PFSK-1 (cell line): ENCODE data around the gene STAG1.

Experiments used
- POLR2AphosphoS5 ChIP-seq: IDR thresholded peaks from 2 replicates; pipeline ENCODE4 v1.6.1; 2012; ENCODE audit warnings: low read depth, mild to moderate bottlenecking, control low read depth, low read length, moderate library complexity
- TAF1 ChIP-seq: IDR thresholded peaks from 2 replicates; pipeline ENCODE4 v1.6.1; 2012; ENCODE audit warnings: low read length, control low read depth, borderline replicate concordance; ENCODE audit not compliant: insufficient read depth
- TF ChIP-seq, protein P1 (sequence below), 2 experiments: IDR thresholded peaks; 2 replicates each; pipeline versions ENCODE4 v1.6.1 to v1.8.0; 2011 to 2012; ENCODE audit warnings: low read depth in 2 of 2, low read length in 2 of 2, control low read depth in 1 of 2, inconsistent platforms in 1 of 2, mild to moderate bottlenecking in 1 of 2, moderate library complexity in 1 of 2; ENCODE audit not compliant: insufficient read depth in 1 of 2

DNA sequence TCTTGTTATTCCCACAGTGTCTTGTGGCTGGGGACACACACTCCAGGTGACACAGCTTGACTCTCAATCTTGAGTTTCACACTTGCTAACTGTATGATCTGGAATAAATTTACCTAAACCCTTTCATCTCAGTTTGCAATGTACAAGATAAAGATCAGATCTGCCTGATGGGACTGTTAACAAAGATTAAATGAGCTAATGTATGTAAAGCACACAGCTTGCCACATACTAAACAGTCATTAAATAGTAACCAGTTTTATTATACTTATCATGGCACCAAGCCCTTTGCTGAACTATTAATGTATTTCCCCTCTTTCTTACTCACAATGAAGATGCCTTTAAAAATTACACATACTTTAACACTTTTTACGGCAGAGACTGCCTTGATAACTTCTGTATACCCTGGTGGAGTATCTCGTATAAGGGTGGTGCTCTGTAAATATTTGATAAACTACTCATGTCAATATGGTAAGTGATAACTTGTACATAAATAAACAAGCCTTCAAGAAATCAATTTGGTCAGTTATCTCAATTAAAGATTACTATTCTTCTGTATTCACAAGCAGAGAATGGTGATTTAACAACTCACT is 184.5 kb downstream of the STAG1 start:
- TF ChIP-seq, protein P1, sequence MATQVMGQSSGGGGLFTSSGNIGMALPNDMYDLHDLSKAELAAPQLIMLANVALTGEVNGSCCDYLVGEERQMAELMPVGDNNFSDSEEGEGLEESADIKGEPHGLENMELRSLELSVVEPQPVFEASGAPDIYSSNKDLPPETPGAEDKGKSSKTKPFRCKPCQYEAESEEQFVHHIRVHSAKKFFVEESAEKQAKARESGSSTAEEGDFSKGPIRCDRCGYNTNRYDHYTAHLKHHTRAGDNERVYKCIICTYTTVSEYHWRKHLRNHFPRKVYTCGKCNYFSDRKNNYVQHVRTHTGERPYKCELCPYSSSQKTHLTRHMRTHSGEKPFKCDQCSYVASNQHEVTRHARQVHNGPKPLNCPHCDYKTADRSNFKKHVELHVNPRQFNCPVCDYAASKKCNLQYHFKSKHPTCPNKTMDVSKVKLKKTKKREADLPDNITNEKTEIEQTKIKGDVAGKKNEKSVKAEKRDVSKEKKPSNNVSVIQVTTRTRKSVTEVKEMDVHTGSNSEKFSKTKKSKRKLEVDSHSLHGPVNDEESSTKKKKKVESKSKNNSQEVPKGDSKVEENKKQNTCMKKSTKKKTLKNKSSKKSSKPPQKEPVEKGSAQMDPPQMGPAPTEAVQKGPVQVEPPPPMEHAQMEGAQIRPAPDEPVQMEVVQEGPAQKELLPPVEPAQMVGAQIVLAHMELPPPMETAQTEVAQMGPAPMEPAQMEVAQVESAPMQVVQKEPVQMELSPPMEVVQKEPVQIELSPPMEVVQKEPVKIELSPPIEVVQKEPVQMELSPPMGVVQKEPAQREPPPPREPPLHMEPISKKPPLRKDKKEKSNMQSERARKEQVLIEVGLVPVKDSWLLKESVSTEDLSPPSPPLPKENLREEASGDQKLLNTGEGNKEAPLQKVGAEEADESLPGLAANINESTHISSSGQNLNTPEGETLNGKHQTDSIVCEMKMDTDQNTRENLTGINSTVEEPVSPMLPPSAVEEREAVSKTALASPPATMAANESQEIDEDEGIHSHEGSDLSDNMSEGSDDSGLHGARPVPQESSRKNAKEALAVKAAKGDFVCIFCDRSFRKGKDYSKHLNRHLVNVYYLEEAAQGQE (IDR thresholded peaks at IDR 0.05; ENCODE audit: insufficient read depth in 1 of 2, low read depth in 2 of 2, low read length in 2 of 2) = no peak
- no peak for TF ChIP-seq POLR2AphosphoS5
- TF ChIP-seq TAF1 = no peak
